ENCODE data around the gene KRTAP10-7. TPM values are rescaled to one million over a fixed set of nuclear protein-coding genes. Genes with fewer than 3 reads are reported as not detected.

Gene KRTAP10-7
- total and polyA plus RNA-seq, 2 of the 13 experiments (the other 11 are each of a cell fraction or from before 2014, with no cell fraction given): not detected

DNA sequence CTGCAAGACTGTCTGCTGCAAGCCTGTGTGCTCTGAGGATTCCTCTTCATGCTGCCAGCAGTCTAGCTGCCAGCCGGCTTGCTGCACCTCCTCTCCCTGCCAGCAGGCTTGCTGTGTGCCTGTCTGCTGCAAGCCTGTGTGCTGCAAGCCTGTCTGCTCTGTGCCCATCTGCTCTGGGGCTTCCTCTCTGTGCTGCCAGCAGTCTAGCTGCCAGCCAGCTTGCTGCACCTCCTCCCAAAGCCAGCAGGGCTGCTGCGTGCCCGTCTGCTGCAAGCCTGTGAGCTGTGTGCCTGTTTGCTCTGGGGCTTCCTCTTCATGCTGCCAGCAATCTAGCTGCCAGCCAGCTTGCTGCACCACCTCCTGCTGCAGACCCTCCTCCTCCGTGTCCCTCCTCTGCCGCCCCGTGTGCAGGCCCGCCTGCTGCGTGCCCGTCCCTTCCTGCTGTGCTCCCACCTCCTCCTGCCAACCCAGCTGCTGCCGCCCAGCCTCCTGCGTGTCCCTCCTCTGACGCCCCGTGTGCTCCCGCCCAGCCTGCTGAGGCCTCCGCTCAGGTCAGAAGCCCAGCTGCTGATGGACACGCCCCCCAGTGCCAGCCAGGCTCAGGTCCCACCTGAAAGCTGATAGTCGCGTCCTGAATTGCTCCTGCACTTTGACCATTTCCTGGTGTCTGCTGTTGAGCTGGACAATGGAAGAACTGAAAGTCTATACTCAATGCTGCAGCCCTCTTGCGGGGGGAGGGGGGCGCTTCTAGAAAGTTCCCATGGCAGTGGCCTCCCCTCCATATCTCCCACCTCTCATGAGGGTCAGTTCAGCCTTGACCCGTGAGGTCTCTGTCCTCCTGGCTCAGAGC lies 25.7 kb upstream of the KRTAP10-7 start (continued):
- 0 out of 4 replicates have a peak, but pooled peaks of 1 of the 2 experiments have one; percentile 34 for TF ChIP-seq HMGXB4 (CRISPR knock-in tag; IDR thresholded peaks at IDR 0.05; ENCODE audit: borderline replicate concordance in 1 of 2, low read depth in 1 of 2)
- TF ChIP-seq, protein P1, sequence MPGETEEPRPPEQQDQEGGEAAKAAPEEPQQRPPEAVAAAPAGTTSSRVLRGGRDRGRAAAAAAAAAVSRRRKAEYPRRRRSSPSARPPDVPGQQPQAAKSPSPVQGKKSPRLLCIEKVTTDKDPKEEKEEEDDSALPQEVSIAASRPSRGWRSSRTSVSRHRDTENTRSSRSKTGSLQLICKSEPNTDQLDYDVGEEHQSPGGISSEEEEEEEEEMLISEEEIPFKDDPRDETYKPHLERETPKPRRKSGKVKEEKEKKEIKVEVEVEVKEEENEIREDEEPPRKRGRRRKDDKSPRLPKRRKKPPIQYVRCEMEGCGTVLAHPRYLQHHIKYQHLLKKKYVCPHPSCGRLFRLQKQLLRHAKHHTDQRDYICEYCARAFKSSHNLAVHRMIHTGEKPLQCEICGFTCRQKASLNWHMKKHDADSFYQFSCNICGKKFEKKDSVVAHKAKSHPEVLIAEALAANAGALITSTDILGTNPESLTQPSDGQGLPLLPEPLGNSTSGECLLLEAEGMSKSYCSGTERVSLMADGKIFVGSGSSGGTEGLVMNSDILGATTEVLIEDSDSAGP (CRISPR knock-in tag; IDR thresholded peaks at IDR 0.05; ENCODE audit: borderline replicate concordance): peak; percentile 78; the same call in 1 of the 2 replicates
- peak; percentile 38; the same call in 1 of the 2 replicates for TF ChIP-seq ZNF350 (CRISPR knock-in tag; IDR thresholded peaks at IDR 0.05; ENCODE audit: borderline replicate concordance, low read depth)
- peak; percentile 96 for TF ChIP-seq ZMYM3 (CRISPR knock-in tag; IDR thresholded peaks at IDR 0.05)
- peak; percentile 15; the same call in 1 of the 2 replicates for TF ChIP-seq STAG1 (CRISPR knock-in tag; IDR thresholded peaks at IDR 0.05)
- TF ChIP-seq RFXAP (CRISPR knock-in tag; IDR thresholded peaks at IDR 0.05; ENCODE audit: borderline replicate concordance): no peak
- TF ChIP-seq HNF4G (IDR thresholded peaks at IDR 0.05; ENCODE audit: borderline replicate concordance, low read depth, low read length): peak; percentile 54; the same call in 1 of the 2 replicates
- TF ChIP-seq HNF4G (CRISPR knock-in tag; IDR thresholded peaks at IDR 0.05; ENCODE audit: borderline replicate concordance, low read depth): no peak; the same call in 1 of the 2 replicates
- TF ChIP-seq NFIB (CRISPR knock-in tag; IDR thresholded peaks at IDR 0.05; ENCODE audit: borderline replicate concordance): no peak
- no peak for TF ChIP-seq MAF1 (CRISPR knock-in tag; IDR thresholded peaks at IDR 0.05; ENCODE audit: borderline replicate concordance)
- TF ChIP-seq RFX3 (CRISPR knock-in tag; IDR thresholded peaks at IDR 0.05): no peak
- TF ChIP-seq KLF12 (CRISPR knock-in tag; IDR thresholded peaks at IDR 0.05; ENCODE audit: borderline replicate concordance): no peak
- peak in 1 of 2 experiments; percentile 38; a peak in 1 of 4 replicates for TF ChIP-seq EP300 (IDR thresholded peaks at IDR 0.05; ENCODE audit: low read depth in 2 of 2, low read length in 2 of 2)
- no peak for TF ChIP-seq EP300 (CRISPR knock-in tag; IDR thresholded peaks at IDR 0.05; ENCODE audit: borderline replicate concordance)
- 0 out of 2 replicates have a peak, but pooled peaks have one; percentile 69 for TF ChIP-seq KLF9 (CRISPR knock-in tag; IDR thresholded peaks at IDR 0.05; ENCODE audit: low read depth)
- no peak for TF ChIP-seq ZNF749 (CRISPR knock-in tag; IDR thresholded peaks at IDR 0.05; ENCODE audit: borderline replicate concordance)
- TF ChIP-seq MTF2 (CRISPR knock-in tag; IDR thresholded peaks at IDR 0.05; ENCODE audit: borderline replicate concordance): 0 out of 2 replicates have a peak, but pooled peaks have one; percentile 46
- TF ChIP-seq HCFC1 (IDR thresholded peaks at IDR 0.05; ENCODE audit: low read depth, low read length): no peak
- TF ChIP-seq, protein P2, sequence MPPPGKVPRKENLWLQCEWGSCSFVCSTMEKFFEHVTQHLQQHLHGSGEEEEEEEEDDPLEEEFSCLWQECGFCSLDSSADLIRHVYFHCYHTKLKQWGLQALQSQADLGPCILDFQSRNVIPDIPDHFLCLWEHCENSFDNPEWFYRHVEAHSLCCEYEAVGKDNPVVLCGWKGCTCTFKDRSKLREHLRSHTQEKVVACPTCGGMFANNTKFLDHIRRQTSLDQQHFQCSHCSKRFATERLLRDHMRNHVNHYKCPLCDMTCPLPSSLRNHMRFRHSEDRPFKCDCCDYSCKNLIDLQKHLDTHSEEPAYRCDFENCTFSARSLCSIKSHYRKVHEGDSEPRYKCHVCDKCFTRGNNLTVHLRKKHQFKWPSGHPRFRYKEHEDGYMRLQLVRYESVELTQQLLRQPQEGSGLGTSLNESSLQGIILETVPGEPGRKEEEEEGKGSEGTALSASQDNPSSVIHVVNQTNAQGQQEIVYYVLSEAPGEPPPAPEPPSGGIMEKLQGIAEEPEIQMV (CRISPR knock-in tag; IDR thresholded peaks at IDR 0.05; ENCODE audit: low read depth): no peak
- TF ChIP-seq ELF1 (CRISPR knock-in tag; IDR thresholded peaks at IDR 0.05): peak; percentile 71
- no peak for TF ChIP-seq PCBP2 (optimal IDR thresholded peaks at IDR 0.05; ENCODE audit: low read depth, low read length, poor library complexity, severe bottlenecking)
- TF ChIP-seq ZNF362 (CRISPR knock-in tag; IDR thresholded peaks at IDR 0.05; ENCODE audit: borderline replicate concordance): no peak

All from HepG2 (cell line).